Measurements from ENCODE around the gene SERPINH1. TPM values are rescaled to one million over a fixed set of nuclear protein-coding genes. Genes with fewer than 3 reads are reported as not detected.

Gene SERPINH1
- polyA plus RNA-seq, 3 donors: 1.6 to 4.6 (median 2.1) TPM

DNA sequence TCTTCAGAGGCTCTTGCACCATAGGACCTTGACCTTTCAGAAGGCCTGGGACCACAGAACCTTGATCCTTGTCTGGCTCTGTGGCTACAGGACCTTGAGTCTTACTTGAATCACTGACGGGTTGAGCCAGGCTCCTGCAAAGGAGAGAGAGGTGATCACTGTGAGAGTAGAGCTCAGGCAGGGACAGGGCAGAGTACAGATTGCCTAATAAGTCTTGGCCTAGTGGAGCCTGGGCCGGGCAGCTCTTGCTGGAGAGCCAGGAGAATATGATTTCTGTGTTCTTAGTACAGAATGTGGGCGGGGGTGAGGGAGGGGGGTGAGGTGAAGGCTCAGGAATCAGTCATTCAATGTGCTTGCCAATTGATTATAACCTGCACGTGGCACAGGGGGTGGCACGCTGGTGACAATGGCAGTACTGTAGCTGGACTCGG, 26.0 kb downstream of the SERPINH1 start:
- Histone ChIP-seq H3K27me3 (ENCODE audit: control insufficient read depth in 2 of 2, insufficient read depth in 2 of 2, low read length in 2 of 2) (no peaks in the 10 kb centered on the region), H4K20me1 (ENCODE audit: insufficient read depth, low read length) (no peaks in the 10 kb centered on the region), H3K4me3 (replicated peaks in 1 of 3; ENCODE audit: low read depth in 2 of 3, low read length in 3 of 3) (no peak overlapping the region), H3K9me3 (replicated peaks in 1 of 2; ENCODE audit: control insufficient read depth in 1 of 2, insufficient read depth in 1 of 2, low read length in 2 of 2) (no peaks in the 10 kb centered on the region), H3K9ac (ENCODE audit: insufficient read depth, low read length, poor library complexity, severe bottlenecking) (no peak overlapping the region), H3K27ac (ENCODE audit: low read depth in 1 of 2, low read length in 2 of 2) (no peak overlapping the region), H3K79me2 (ENCODE audit: insufficient read depth, low read length) (no peaks in the 10 kb centered on the region), H3K4me1 (ENCODE audit: control insufficient read depth in 1 of 2, insufficient read depth in 2 of 2, low read length in 2 of 2) (peaks cover 7 to 14% of the 10 kb centered on the region in 2 donors), H2AFZ (ENCODE audit: insufficient read depth, low read depth, low read length, poor library complexity, severe bottlenecking) (no peak overlapping the region), H3K4me2 (replicated peaks; ENCODE audit: extremely low read depth, low read length, poor library complexity, severe bottlenecking) (no peak overlapping the region), H3K36me3 (replicated peaks in 1 of 2; ENCODE audit: control insufficient read depth in 1 of 2, insufficient read depth in 2 of 2, low read length in 2 of 2) (no peaks in the 10 kb centered on the region)
- no peak for DNase-seq
- 92% methylated on average over 5 of the region's 6 CpGs for WGBS (ENCODE audit: insufficient coverage)
- intact Hi-C loops (cut with micrococcal nuclease): no loop called here
- Mint-ChIP-seq H3K27me3 (ENCODE audit: low read depth in 3 of 3) (peaks cover 14 to 28% (median 18%) of the 10 kb centered on the region in 3 donors), H3K4me3 (no peak overlapping the region), H3K36me3 (no peaks in the 10 kb centered on the region), H3K4me1 (peaks cover 7% of the 10 kb centered on the region), H3K9me3 (peaks cover 0 to 2% (median 0%) of the 10 kb centered on the region in 7 donors), H3K27ac (no peak overlapping the region)
- no peak for TF ChIP-seq CTCF (IDR thresholded peaks at IDR 0.05)

DNA sequence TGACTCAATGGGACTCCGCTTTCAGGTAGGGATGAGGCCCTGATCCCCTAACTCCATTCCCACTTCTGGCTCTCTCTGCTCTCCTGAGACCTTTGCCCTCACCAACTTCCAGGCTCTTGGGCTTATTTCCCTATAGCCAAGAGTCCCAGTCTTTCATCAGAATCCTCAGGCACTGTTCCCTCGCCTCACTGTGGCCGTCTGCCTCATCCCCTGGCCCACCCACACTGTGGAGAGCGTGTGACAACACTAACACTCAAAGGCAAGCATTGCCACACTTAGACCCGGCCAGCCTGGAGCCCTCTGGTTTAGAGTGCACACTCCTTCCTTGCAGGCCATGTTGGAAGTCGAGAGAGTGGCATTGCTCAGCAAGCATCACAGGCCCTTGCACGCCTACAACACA, 27.0 kb downstream of the SERPINH1 start:
- Histone ChIP-seq H2AFZ (ENCODE audit: insufficient read depth, low read depth, low read length, poor library complexity, severe bottlenecking) (no peak overlapping the region), H3K4me3 (replicated peaks in 1 of 3; ENCODE audit: low read depth in 2 of 3, low read length in 3 of 3) (no peak overlapping the region), H3K4me2 (replicated peaks; ENCODE audit: extremely low read depth, low read length, poor library complexity, severe bottlenecking) (no peak overlapping the region), H3K36me3 (replicated peaks in 1 of 2; ENCODE audit: control insufficient read depth in 1 of 2, insufficient read depth in 2 of 2, low read length in 2 of 2) (no peaks in the 10 kb centered on the region), H3K79me2 (ENCODE audit: insufficient read depth, low read length) (no peaks in the 10 kb centered on the region), H3K27ac (ENCODE audit: low read depth in 1 of 2, low read length in 2 of 2) (no peak overlapping the region), H3K9ac (ENCODE audit: insufficient read depth, low read length, poor library complexity, severe bottlenecking) (no peak overlapping the region), H3K27me3 (ENCODE audit: control insufficient read depth in 2 of 2, insufficient read depth in 2 of 2, low read length in 2 of 2) (no peaks in the 10 kb centered on the region), H3K4me1 (ENCODE audit: control insufficient read depth in 1 of 2, insufficient read depth in 2 of 2, low read length in 2 of 2) (peaks cover 3 to 5% of the 10 kb centered on the region in 2 donors), H4K20me1 (ENCODE audit: insufficient read depth, low read length) (no peaks in the 10 kb centered on the region), H3K9me3 (replicated peaks in 1 of 2; ENCODE audit: control insufficient read depth in 1 of 2, insufficient read depth in 1 of 2, low read length in 2 of 2) (no peaks in the 10 kb centered on the region)
- DNase-seq: no peak
- TF ChIP-seq CTCF (IDR thresholded peaks at IDR 0.05): no peak
- Mint-ChIP-seq H3K27ac (no peak overlapping the region), H3K9me3 (peaks cover 0 to 2% (median 0%) of the 10 kb centered on the region in 7 donors), H3K36me3 (no peaks in the 10 kb centered on the region), H3K4me1 (peaks cover 4% of the 10 kb centered on the region), H3K27me3 (ENCODE audit: low read depth in 3 of 3) (peaks cover 11 to 26% (median 15%) of the 10 kb centered on the region in 3 donors), H3K4me3 (no peak overlapping the region)
- intact Hi-C loops (cut with micrococcal nuclease): no loop called here
- 84% methylated on average over 6 of the region's 7 CpGs for WGBS (ENCODE audit: insufficient coverage)
